Activated naive CD4-positive, alpha-beta T cell treated with anti-CD3 and anti-CD28 coated beads, Interleukin-2, amount 50 U/mL, for 72 hours (primary cell): Measurements from ENCODE around the gene SLC25A25. TPM values are rescaled to one million over a fixed set of nuclear protein-coding genes. Genes with fewer than 3 reads are reported as not detected.
A peak's percentile ranks its signal among the peaks of the same experiment; 100 is the strongest.

Experiments
- ATAC-seq, 2 donors: fragments of 150-1000 bp; cut with Tn5 transposase; 2 replicates each; pipeline ENCODE4 v1.10.0; 2021; ENCODE audit warnings: mild to moderate bottlenecking in 2 of 2, moderate library complexity in 2 of 2
- DNase-seq, 2 donors: peaks; one replicate each; pipeline ENCODE4 v3.0.0; 2021 to 2022; ENCODE audit warnings: low spot score in 2 of 2
- H3K27ac Mint-ChIP-seq, 2 donors: one replicate each; pipeline ENCODE4 v1.8.0; 2022; ENCODE audit warnings: mild to moderate bottlenecking in 2 of 2, mixed read lengths in 2 of 2
- H3K36me3 Mint-ChIP-seq, 2 donors: one replicate each; pipeline ENCODE4 v1.8.0; 2022; ENCODE audit warnings: mixed read lengths in 2 of 2
- H3K9me3 Mint-ChIP-seq, 2 donors: one replicate each; pipeline ENCODE4 v1.8.0; 2022; ENCODE audit warnings: mixed read lengths in 2 of 2
- total RNA-seq, 2 donors: library from RNA; stranded (reverse); gene quantifications; one replicate each; pipeline ENCODE4 v1.2.3, GENCODE V29; 2022

Gene SLC25A25
- total RNA-seq, 2 donors from 2014 or later: 10.9 to 19.0 TPM

GRCh38 chr9:128098297-128099230, 30.5 kb downstream of the SLC25A25 start:
- ATAC-seq (peak; percentile 43 to 47), DNase-seq (peak in 1 of 2 donors; percentile 50)
- peaks cover 0 to 17% of the 10 kb centered on the region in 2 donors for H3K36me3 Mint-ChIP-seq
- H3K27ac Mint-ChIP-seq: peak overlapping the region; percentile 53 to 86
- H3K9me3 Mint-ChIP-seq: no peaks in the 10 kb centered on the region

GRCh38 chr9:128099231-128099931, 31.3 kb downstream of the SLC25A25 start:
- Mint-ChIP-seq H3K27ac (peak overlapping the region in 1 of 2 donors; percentile 53), H3K9me3 (no peaks in the 10 kb centered on the region), H3K36me3 (peaks cover 0 to 16% of the 10 kb centered on the region in 2 donors)
- DNase-seq (no peak), ATAC-seq (no peak)

- ATAC-seq: no peak
Observed at GRCh38 chr9:128099932-128100491, 32.0 kb downstream of the SLC25A25 start.

GRCh38 chr9:128100581-128100980, 32.5 kb downstream of the SLC25A25 start:
- no peak for ATAC-seq
- H3K36me3 Mint-ChIP-seq: peaks cover 0 to 11% of the 10 kb centered on the region in 2 donors
- H3K27ac Mint-ChIP-seq: no peak overlapping the region
- H3K9me3 Mint-ChIP-seq: no peaks in the 10 kb centered on the region
- DNase-seq: no peak

More at GRCh38 chr9:128099932-128100491, 32.0 kb downstream of the SLC25A25 start:
- no peaks in the 10 kb centered on the region for H3K9me3 Mint-ChIP-seq
- DNase-seq: no peak
- no peak overlapping the region for H3K27ac Mint-ChIP-seq
- H3K36me3 Mint-ChIP-seq: peaks cover 0 to 11% of the 10 kb centered on the region in 2 donors

- no peak overlapping the region for H3K27ac Mint-ChIP-seq
- H3K36me3 Mint-ChIP-seq: peaks cover 0 to 11% of the 10 kb centered on the region in 2 donors
- no peaks in the 10 kb centered on the region for H3K9me3 Mint-ChIP-seq
- DNase-seq (no peak), ATAC-seq (no peak)
Observed at GRCh38 chr9:128101231-128101661, 33.2 kb downstream of the SLC25A25 start.

- no peak for ATAC-seq
- no peak for DNase-seq
- Mint-ChIP-seq H3K36me3 (peaks cover 0 to 11% of the 10 kb centered on the region in 2 donors), H3K27ac (peak overlapping the region in 1 of 2 donors; percentile 66), H3K9me3 (no peaks in the 10 kb centered on the region)
Observed at GRCh38 chr9:128101690-128102089, 33.7 kb downstream of the SLC25A25 start.

GRCh38 chr9:128102196-128102595, 34.2 kb downstream of the SLC25A25 start:
- DNase-seq: no peak
- Mint-ChIP-seq H3K27ac (peak overlapping the region in 1 of 2 donors; percentile 66), H3K36me3 (peaks cover 0 to 11% of the 10 kb centered on the region in 2 donors), H3K9me3 (no peaks in the 10 kb centered on the region)
- ATAC-seq: no peak

- no peaks in the 10 kb centered on the region for H3K9me3 Mint-ChIP-seq
- peaks cover 0 to 11% of the 10 kb centered on the region in 2 donors for H3K36me3 Mint-ChIP-seq
- ATAC-seq (peak in 1 of 2 donors; percentile 11), DNase-seq (no peak)
- peak overlapping the region; percentile 48 to 96 for H3K27ac Mint-ChIP-seq
Observed at GRCh38 chr9:128102861-128103588, 35.0 kb downstream of the SLC25A25 start.

- DNase-seq (peak in 1 of 2 donors; percentile 36), ATAC-seq (peak; percentile 83 to 95)
- H3K9me3 Mint-ChIP-seq: no peaks in the 10 kb centered on the region
- H3K27ac Mint-ChIP-seq: peak overlapping the region; percentile 48 to 96
- H3K36me3 Mint-ChIP-seq: peaks cover 0 to 11% of the 10 kb centered on the region in 2 donors
Observed at GRCh38 chr9:128103589-128103962, 35.5 kb downstream of the SLC25A25 start.

GRCh38 chr9:128104171-128104618, 36.2 kb downstream of the SLC25A25 start:
- no peaks in the 10 kb centered on the region for H3K9me3 Mint-ChIP-seq
- ATAC-seq (no peak), DNase-seq (no peak)
- H3K36me3 Mint-ChIP-seq: peaks cover 0 to 11% of the 10 kb centered on the region in 2 donors
- no peak overlapping the region for H3K27ac Mint-ChIP-seq

- Mint-ChIP-seq H3K9me3 (no peaks in the 10 kb centered on the region), H3K27ac (no peak overlapping the region), H3K36me3 (peaks cover 0 to 11% of the 10 kb centered on the region in 2 donors)
- DNase-seq: no peak
- no peak for ATAC-seq
Observed at GRCh38 chr9:128105538-128106175, 37.6 kb downstream of the SLC25A25 start.

GRCh38 chr9:128106181-128106939, 38.3 kb downstream of the SLC25A25 start:
- H3K9me3 Mint-ChIP-seq: no peaks in the 10 kb centered on the region
- peak in 1 of 2 donors; percentile 15 for ATAC-seq
- H3K36me3 Mint-ChIP-seq: peaks cover 0 to 11% of the 10 kb centered on the region in 2 donors
- DNase-seq: no peak
- peak overlapping the region; percentile 69 to 82 for H3K27ac Mint-ChIP-seq

GRCh38 chr9:128106940-128107467, 39.0 kb downstream of the SLC25A25 start:
- H3K27ac Mint-ChIP-seq: peak overlapping the region; percentile 69 to 82
- H3K36me3 Mint-ChIP-seq: peaks cover 0 to 11% of the 10 kb centered on the region in 2 donors
- ATAC-seq: no peak
- H3K9me3 Mint-ChIP-seq: no peaks in the 10 kb centered on the region
- DNase-seq: no peak

GRCh38 chr9:128107468-128108268, 39.6 kb downstream of the SLC25A25 start:
- no peak for ATAC-seq
- peaks cover 0 to 9% of the 10 kb centered on the region in 2 donors for H3K36me3 Mint-ChIP-seq
- no peak for DNase-seq
- H3K27ac Mint-ChIP-seq: peak overlapping the region in 1 of 2 donors; percentile 2
- no peaks in the 10 kb centered on the region for H3K9me3 Mint-ChIP-seq
